Fibroblast of lung (primary cell): Measurements from ENCODE around the gene MCEE.

Experiments used
- EZH2 ChIP-seq: IDR thresholded peaks from 2 replicates; pipeline ENCODE4 v1.5.1; 2012; ENCODE audit warnings: low read length, control low read depth, mild to moderate bottlenecking; ENCODE audit errors: missing control alignments
- TF ChIP-seq, protein P1 (sequence below), 2 donors: IDR thresholded peaks in 1 of 2; conservative IDR thresholded peaks in 1 of 2; 1 replicate in 1 of 2; 2 replicates in 1 of 2; pipeline ENCODE4 v1.5.1; 2011 to 2012; ENCODE audit warnings: low read length in 2 of 2, control low read depth in 1 of 2, inconsistent platforms in 1 of 2, low read depth in 1 of 2, mild to moderate bottlenecking in 1 of 2

DNA sequence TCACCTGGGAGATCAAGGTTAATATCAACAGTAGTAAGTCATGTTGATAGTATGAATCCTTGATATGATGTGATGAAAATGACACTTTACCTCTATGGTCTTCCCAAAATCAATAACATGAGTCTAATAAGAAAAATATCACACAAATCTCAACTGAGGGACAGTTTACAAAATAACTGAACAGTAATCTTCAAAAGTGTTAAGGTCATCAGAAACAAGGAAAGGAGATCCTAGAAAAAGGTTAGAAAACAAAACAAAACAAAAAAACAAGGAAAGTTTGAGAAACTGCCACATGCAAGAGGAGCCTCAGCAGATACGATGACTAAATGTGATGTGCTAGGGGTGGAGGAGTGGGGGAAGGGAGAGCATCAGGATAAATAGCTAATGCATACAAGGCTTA is 16.2 kb downstream of the MCEE start:
- TF ChIP-seq, protein P1, sequence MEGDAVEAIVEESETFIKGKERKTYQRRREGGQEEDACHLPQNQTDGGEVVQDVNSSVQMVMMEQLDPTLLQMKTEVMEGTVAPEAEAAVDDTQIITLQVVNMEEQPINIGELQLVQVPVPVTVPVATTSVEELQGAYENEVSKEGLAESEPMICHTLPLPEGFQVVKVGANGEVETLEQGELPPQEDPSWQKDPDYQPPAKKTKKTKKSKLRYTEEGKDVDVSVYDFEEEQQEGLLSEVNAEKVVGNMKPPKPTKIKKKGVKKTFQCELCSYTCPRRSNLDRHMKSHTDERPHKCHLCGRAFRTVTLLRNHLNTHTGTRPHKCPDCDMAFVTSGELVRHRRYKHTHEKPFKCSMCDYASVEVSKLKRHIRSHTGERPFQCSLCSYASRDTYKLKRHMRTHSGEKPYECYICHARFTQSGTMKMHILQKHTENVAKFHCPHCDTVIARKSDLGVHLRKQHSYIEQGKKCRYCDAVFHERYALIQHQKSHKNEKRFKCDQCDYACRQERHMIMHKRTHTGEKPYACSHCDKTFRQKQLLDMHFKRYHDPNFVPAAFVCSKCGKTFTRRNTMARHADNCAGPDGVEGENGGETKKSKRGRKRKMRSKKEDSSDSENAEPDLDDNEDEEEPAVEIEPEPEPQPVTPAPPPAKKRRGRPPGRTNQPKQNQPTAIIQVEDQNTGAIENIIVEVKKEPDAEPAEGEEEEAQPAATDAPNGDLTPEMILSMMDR (conservative IDR thresholded peaks at IDR 0.05 in 1 of 2, IDR thresholded peaks at IDR 0.05 in 1 of 2; ENCODE audit: low read depth in 1 of 2, low read length in 2 of 2), result no peak
- TF ChIP-seq EZH2, result no peak
